EH (cell line): ENCODE results near the gene OR6M1.

Experiments
- DNase-seq: peaks from one replicate; pipeline ENCODE4 v3.0.0-alpha.2; 2015; ENCODE audit warnings: low read depth

OR6M1 gene, protein sequence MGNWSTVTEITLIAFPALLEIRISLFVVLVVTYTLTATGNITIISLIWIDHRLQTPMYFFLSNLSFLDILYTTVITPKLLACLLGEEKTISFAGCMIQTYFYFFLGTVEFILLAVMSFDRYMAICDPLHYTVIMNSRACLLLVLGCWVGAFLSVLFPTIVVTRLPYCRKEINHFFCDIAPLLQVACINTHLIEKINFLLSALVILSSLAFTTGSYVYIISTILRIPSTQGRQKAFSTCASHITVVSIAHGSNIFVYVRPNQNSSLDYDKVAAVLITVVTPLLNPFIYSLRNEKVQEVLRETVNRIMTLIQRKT

DNA sequence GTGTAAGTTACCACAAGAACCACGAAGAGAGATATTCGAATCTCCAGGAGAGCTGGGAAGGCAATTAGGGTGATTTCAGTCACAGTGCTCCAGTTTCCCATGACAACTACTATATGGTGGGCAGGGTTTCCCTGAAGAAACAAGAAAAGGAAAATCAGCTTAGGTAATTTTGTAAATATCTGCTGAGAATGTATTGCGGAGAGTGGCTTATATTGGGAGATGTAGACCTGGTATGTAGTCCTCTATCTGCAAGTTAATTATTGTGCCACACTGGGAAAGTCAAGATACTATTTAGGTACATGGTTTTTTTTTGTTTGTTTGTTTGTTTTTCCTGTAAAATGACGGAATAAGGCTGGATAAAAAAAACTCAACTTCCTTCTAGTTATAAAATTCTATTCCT lies at the start of gene OR6M1:
Gene OR6M1, minus strand, starts transcription at position 101 of the 400 bp plus-strand sequence. Its CDS starts 0 bp downstream, at position 101.
- DNase-seq = no peak

DNA sequence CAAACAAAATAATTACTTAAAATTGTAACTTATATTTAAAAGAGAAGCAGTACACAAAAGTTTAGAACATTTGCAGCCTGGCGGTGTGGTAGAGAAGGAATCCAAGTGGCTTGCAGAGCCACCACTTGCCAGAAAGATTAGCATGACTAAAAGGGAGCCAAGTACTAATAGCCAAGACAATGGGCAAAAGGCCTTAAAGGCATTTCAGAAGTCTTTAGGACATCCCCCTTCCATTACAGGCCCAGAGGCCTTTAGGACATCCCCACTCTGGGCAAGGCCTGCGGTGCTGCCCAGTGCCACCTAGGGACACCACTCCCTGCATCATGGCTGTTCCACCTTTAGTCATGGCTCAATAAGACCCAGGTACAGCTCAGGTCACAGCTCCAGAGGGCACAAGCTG lies 46.9 kb upstream of the OR6M1 start:
- DNase-seq = no peak

DNA sequence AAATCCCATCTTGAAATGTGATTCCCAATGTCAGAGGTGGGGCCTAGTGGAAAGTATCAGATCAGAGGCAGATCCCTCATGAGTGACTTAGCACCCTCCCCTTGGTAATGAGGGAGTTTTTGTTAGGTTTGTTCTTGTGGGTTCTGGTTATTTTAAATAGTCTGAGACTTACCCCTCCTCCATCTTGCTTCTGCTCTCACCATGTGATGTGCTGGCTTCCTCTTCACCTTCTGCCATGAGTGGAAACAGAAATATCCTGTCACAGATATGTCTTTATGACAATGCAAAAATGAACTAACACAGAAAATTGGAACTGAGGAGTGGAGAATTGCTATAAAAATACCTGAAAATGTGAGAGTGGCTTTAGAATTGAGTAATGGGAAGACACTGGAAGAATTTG lies 46.2 kb upstream of the OR6M1 start:
- DNase-seq = no peak

DNA sequence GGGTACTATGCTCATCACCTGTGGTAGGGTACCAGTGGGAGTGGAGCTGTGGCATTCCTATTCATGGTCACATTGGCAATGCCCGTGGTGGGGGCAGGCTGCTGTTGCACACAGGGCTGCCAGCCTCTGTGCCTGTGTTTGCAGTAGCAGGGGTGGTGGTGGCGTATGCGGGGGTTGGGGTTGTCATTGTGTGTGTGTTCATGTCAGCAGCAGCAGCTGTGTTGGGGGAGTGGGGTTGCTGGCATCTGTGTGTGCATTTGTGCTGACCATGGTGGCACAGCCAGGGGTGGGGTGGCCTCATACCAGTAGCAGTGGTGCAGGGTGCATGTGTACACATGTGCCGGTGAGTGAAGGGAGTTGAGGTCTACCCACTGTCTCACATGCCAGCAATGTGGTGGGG lies 45.0 kb upstream of the OR6M1 start:
- DNase-seq = no peak

DNA sequence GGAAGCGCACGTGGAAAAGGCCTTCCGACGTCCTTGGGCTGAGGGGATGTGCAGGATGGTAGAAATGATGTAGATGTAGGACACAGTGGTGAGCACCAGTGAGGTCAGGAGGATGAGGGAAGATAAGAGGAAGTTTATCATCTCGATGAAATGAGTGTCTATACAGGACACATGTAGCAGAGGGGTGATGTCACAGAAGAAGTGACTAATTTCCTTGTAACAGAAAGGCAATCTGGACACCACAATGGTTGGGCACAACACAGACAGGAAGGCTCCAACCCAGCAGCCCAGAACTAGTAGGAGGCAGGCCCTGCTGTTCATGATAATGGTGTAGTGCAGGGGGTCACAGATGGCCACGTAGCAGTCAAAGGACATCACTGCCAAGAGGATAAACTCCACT lies 35.0 kb upstream of the OR6M1 start:
- DNase-seq = no peak

DNA sequence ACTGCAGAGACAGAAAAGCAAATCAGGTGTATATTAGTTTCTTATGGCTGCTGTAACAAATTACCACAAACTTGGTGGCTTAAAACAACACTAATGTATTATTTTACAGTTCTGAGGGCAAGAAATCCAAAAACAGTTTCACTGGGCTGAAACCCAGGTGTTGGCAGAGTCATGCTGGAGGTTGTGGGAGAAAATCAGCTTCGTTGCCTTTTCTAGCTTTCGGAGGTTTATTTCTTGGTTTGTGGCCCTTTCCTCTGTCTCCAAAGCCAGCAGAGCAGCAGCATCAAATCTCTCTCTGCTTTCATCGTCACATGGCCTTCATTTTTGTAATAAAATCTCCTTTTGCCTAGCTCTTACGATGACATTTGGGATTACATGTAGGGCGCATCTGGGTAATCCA lies 33.0 kb upstream of the OR6M1 start:
- DNase-seq = no peak

DNA sequence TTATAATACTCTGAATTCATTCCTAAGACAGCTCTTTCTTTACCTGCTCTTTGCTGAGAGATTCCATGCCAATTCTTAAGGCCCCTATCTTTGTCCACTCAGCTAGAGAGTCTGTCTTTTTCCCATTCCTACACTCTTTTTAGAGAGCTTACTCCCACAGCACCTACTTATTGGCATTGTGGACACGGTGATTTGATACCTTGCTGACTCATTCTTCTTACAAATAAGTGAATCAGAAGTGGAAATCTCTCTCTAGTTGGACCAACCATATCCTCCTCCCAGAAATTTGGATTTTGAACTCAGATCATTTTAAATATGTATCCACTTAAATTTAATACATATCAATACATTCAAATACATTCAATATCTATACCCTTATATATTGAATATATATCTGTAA lies 32.5 kb upstream of the OR6M1 start:
- DNase-seq = no peak

DNA sequence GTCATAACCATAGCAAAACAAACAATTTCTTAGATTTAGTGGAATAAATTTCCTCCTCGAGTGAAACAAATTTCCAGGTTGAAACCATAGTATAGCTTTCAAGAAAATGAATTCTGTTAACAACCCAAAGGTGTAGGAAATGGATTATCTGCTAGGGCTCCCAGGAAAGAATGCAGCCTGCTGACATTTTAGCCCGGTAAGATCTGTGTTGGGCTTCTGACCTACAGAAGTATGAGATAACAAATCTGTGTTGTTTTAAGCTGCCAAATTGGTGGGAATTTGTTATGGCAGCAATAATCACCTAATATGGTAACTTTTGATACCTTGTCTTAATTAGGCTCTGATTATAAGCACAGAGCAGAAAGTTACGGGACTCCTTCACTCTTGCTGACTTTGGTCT lies 32.0 kb upstream of the OR6M1 start:
- DNase-seq = no peak

DNA sequence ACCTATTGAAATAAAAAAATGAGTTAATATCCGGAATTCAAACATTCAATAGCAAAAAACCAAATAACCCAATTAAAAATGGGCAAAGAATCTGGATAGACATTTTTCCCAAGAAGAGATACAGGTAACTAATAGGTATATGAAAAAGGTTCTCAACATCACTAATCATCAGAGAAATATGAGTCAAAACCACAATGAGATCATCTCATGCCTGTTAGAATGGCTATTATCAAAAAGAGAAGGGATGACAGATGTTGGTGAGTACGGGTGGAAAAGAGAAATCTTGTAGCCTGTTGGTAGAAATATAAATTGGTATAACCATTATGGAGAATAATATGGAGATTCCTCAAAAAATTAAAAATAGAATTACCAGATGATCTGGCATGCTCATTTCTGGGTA lies 26.9 kb upstream of the OR6M1 start:
- DNase-seq = no peak

DNA sequence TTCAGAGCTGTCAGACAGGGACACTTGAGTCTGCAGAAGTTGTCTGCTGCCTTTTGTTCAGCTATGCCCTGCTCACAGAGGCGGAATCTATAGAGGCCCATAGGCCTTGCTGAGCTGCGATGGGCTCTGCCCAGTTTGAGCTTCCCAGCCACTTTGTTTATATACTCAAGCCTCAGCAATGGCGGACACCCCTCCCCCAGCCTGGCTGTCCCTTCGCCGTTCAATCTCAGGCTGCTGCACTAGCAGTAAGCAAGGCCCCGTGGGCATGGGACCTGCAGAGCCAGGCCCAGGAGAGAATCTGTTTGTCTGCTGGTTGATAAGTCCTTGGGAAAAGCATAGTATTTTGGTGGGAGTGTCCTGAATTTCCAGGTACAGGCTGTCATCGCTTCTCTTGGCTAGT lies 23.6 kb upstream of the OR6M1 start:
- no peak for DNase-seq

DNA sequence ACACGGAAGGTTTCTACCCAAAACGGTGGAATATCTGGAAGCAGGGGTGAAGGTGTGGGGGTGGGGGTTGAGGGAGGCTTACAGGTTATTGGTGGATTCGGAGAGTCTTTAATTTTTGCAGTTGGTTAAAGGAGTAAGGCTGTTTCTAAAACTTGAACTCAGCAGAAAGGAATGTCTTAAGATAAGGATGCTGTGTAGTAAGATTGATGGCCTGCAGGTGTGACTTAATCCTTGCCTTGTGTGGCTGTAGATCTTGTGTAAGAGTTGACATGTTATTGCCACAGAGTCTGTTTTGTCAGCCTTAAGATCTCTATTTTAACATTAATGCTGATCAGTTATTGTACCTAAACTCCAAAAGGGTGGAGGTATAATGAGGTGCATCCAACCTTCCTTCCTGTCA lies 16.4 kb upstream of the OR6M1 start:
- no peak for DNase-seq

DNA sequence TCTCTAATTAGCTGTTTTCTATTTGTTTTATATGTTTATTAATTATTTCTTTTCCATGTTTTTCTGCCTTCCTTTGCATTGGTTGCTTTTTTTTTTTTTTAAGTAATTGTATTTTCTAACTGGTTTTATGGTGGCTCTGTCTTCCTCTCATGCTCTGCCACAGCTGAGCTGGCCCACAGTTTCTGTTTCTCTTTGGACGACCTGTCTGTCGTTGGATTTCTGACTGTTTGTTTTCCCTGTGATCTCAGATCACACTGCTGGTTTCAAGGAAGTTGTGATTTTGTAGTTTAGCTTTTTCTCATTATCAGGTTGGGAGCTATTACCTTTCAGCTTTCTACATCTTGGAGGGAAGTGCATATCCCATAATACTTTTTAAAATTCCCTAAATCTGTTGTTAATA lies 15.9 kb upstream of the OR6M1 start:
- DNase-seq = no peak

DNA sequence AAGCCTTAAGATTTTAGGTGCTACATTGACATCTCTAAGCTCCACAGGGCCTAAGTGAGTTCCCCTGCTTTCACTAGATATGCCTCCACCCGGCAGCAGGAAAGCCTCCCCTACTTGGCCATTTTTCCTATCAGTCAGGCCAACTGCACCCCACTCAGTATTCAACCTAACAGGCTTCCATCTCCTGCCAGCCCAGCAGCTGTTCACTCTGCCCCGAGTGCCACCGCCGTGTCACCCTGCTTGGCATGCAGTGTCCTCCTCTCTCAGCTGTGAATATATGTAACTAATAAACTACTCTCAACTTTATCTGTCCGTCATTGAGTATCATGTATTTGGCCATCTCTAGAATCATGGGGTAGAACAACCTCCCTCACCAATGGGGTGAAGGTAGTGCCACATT lies 9.0 kb upstream of the OR6M1 start:
- DNase-seq = no peak

DNA sequence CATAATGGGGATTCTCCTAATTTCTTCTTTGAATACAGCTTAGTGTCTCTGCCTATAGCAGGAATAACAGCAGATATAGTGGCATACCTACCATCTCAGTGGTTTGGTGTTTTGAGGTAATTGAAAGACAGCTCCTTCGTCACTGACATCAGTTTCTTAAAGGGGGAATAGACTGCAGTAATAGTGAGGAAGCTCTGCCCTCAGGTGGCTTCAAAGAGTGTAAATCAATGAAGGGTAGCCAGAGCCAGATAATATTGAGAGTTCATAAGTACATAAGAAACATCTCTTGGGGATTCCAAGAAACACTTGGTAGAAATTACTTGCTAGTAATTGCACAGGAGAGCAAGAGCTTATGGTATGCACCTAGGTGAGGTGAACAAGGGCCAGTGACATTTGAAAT lies 4.4 kb downstream of the OR6M1 start:
- no peak for DNase-seq

DNA sequence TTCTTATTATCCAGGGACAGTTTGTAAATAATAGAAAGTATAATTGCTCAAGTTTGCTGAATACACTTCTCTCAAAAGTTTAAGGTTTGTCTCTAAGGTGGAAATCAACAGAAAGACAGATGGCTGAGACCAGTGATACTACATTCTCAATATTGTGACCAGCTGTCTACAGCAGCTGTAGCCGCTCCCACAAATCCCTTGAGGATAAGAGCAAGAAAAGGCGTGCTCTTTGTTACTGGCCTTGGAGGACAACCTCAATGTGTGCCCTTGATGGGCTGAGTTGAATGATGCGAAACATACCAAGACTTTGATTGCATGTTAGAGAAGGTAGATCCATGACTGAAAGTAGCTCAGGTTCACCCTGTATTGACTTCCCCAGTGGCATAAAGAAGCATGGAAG lies 6.1 kb downstream of the OR6M1 start:
- DNase-seq = no peak

DNA sequence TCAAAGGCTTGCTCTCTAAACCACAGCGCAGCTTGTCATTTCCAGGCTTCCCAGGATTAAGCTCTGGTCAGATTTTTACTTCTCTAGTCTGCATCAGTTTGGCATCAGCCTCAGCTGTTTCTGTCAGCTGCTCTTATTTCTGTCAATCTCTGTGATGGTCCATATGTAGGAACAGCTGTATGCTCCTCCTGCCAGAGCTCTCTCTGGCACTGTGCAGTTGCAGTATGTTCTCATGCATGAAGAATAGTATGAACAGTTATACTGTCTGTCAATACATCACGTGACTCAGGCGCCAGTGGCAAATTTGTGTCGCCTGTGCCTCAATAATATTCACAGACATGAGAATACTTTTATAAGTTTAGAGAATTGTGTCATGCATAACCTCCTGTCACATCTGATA lies 6.7 kb downstream of the OR6M1 start:
- no peak for DNase-seq

DNA sequence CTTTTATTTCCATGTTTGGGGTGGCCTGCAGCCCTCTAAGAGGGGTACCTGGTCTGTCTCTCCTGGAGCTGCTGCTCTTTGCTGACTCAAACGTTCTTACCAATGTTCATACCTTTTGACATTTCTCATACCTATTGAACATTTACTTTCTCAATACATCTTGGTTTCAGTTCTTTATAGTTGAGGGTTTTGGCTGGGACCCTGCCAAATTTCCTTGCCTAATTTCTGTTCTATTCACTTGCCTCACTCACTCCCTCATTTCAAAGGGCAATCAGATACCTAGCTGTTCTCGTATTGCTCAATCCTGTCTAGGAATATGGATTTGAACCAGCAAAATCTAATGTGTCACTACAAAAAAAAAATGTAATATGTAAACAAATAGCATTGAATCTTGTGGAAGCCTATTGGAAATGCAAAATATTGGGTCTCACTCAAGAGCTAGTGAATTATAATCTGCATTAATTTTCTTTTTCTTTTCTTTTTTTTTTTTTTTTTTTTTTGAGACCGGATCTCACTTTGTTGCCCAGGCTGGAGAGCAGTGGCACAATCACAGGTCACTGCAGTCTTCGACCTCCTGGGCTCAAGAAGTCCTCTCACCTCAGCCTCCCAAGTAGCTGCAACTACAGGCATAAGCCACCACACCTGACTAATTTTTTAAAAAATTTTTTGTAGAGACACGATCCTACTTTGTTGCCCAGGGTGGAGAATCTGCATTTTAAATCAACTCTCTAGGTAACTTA lies 7.5 kb downstream of the OR6M1 start:
- no peak for DNase-seq

DNA sequence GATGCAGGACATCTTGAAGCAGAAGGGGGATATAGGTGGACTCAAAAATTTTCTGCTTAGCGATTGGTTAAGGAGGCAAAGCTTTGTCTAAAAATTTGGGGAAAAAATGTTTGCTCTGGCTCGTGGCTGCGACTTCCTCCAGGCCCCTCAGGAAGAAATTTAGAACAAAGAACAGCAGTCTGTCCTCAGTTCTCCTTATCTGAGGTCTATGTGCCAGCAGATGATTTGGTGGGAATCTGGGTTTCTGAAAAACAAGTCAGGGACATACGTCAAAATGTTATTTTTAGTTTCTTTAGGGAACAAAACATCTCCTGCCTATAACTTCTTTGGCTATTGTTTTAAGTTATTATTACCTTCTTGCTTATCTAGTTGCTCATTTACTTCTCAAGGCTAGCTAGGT lies 8.1 kb downstream of the OR6M1 start:
- no peak for DNase-seq

DNA sequence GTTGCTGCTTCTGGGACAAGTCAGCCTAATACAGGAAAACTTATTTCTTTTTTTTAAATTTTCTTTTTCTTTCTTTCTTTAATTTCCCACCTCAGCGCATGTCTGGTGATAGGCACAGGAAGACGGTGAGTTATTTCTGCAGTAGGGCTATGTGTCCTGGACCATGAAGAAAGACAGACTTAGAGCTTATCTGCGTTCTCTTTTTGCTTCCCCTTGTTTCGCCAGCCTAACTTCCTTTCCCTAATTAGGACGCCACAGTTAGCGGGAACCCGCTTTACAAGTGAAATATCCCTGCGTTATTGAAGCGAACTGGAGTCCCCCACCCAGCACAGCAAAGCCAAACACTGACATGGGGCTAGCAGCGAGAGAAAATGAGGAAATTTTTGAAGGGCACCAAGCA lies 8.6 kb downstream of the OR6M1 start:
- no peak for DNase-seq

DNA sequence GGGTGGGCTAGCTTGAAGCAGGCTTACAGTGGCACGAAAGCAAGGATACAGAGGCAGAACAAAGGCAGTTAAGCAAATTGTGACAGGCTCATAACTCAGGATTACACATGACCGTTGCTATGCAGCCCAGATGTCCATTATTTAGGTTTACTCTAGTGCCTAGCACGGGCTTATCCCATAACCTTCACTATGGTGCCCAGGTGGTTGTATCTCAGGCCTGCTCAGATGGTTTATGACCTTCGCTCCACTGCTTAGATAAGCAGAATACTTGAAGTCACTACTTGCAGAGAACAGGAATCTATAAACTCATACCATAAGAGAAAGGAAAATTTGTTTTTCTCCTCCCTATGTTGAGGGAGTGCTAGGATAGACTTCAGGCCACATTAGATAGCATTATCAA lies 9.0 kb downstream of the OR6M1 start:
- no peak for DNase-seq

DNA sequence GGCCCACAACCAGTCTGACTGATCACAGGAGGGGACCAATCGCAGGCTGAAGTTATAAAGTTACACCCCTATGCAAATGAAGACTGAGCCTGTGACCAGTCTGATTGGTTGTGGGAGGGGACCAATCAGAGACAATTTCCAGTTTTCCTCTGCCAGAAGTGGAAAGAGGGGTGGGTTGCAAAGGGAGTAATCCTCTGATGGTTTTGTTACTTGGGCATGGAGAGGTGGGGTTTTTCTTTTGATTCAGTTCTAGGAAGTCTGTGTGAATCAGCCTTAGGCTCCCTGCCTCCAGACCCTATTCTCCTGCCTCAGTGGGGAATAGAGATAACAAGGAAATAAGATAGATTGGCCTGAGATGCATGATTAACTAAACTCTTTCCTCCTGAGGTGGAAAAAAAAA lies 9.9 kb downstream of the OR6M1 start:
- DNase-seq = no peak

DNA sequence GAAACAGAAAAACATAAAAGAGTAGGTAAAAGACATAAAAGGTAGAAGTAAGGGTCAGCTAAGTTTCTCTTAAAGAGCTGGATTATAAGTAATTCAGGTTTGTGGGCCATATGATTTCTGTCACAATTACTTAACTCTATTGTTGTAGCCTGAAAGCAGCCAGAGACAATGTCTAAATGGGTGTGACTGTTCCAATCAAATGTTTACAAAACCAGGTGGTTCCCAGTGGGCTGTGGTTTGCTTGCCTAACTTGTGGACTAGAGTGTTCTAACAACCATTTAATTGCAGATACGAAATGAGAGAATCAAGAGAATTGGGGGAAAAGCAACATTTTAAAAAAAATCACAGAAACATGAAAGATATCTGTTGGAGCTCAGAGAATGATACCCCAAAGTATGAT lies 22.6 kb downstream of the OR6M1 start:
- DNase-seq = no peak

DNA sequence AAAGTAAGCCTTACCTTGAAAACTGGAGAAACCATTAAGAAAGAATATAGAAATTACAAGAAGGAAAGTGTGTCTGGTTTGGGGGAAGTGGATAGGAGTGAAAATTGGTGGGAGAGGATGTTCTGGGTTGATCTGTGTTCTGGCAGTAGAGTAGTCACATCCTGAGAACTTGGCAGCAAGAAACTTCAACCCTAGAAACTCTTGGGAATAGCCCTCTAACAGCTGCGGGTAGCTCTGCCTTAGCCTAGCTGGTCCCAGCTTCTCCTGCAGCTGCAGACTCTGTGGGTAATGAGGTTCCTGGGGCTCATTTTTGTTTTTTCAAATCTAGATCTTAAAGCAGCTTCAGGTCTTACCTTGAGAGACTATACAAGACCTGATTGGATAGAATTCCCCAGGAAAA lies 27.6 kb downstream of the OR6M1 start:
- DNase-seq = no peak
